Measurements from ENCODE around the gene FAR2. TPM values are rescaled to one million over a fixed set of nuclear protein-coding genes. Genes with fewer than 3 reads are reported as not detected.
"Not testable (repeated sequence)": the region's sequence is repeated elsewhere in the genome, so short reads cannot be mapped to it uniquely, and the experiment has no call there.

FAR2 gene
- total RNA-seq, 3 donors from 2014 or later: 39.7 to 93.0 (median 72.2) TPM

DNA sequence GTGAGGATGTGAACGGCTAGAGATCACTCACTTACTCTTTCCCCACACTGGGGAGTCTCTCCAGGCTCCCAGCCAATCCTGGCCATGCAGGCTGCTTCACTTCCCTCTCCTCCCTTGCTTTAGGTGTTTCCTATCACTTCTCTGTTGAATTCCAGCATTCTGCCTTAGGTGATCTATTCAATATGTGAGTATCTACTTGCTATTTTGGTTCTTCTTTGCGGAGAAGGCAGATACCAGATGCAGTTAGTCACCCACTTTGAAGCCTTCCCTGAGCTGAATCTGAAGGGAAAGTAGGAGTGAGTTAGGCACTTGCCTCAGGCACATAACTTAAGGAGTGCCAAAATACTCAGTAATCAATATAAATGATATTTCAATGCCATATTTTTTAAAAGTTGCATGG is 36.0 kb upstream of the FAR2 start:
- no peak for ATAC-seq
- Histone ChIP-seq H3K4me3 (no peak overlapping the region), H3K4me1 (ENCODE audit: low read depth) (no peaks in the 10 kb centered on the region), H3K36me3 (ENCODE audit: low read depth) (no peaks in the 10 kb centered on the region), H3K9me3 (peaks cover 9% of the 10 kb centered on the region)
- no peak for DNase-seq
- intact Hi-C loops (cut with DNase I, micrococcal nuclease): no loop called here
- TF ChIP-seq, protein P1, sequence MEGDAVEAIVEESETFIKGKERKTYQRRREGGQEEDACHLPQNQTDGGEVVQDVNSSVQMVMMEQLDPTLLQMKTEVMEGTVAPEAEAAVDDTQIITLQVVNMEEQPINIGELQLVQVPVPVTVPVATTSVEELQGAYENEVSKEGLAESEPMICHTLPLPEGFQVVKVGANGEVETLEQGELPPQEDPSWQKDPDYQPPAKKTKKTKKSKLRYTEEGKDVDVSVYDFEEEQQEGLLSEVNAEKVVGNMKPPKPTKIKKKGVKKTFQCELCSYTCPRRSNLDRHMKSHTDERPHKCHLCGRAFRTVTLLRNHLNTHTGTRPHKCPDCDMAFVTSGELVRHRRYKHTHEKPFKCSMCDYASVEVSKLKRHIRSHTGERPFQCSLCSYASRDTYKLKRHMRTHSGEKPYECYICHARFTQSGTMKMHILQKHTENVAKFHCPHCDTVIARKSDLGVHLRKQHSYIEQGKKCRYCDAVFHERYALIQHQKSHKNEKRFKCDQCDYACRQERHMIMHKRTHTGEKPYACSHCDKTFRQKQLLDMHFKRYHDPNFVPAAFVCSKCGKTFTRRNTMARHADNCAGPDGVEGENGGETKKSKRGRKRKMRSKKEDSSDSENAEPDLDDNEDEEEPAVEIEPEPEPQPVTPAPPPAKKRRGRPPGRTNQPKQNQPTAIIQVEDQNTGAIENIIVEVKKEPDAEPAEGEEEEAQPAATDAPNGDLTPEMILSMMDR (IDR thresholded peaks at IDR 0.05): no peak

DNA sequence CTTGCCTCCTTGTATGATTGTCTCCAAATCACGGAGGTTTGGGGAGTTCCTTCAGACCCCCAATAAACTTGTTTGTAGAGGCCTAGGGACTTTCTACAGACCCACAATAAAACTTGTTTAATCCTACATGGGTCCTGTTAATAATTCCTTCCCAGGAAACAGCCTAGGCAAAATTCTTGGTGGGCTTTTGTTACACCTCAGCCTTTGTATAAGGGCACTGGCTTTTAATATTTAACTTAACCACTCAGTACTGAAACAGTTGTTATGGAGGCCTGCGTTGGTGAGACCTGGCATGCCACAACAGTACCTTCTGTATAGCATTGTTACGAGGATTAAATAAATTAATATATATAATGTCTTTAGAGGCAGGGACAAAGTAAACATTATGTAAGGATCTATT is 32.7 kb upstream of the FAR2 start:
- intact Hi-C loops (cut with DNase I, micrococcal nuclease): no loop called here
- Histone ChIP-seq H3K4me3 (no peak overlapping the region), H3K36me3 (ENCODE audit: low read depth) (no peaks in the 10 kb centered on the region), H3K9me3 (peaks cover under 1% of the 10 kb centered on the region), H3K4me1 (ENCODE audit: low read depth) (no peaks in the 10 kb centered on the region)
- TF ChIP-seq, protein P1 (IDR thresholded peaks at IDR 0.05): no peak
- DNase-seq (no peak), ATAC-seq (no peak)

DNA sequence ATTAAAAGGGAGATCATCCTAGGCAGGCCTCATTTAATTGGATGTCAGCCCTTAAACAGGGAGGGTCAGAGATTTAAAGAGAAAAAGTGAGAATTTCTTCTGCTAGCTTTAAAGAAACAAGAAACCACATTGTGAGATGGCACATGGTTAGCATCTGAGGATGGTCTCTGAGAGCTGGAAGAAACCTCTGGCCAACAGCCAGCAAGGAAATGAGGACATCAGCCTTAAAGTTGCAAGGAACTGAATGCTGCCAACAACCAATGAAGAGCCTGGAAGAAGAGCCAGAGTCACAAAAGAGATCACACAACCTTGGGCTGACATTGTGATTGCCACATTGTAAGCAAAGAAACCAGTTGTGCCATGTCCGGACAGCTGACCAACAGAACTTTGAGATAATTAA is 17.5 kb upstream of the FAR2 start:
- Histone ChIP-seq H3K36me3 (ENCODE audit: low read depth) (no peaks in the 10 kb centered on the region), H3K9me3 (no peaks in the 10 kb centered on the region), H3K4me1 (ENCODE audit: low read depth) (no peaks in the 10 kb centered on the region), H3K4me3 (no peak overlapping the region)
- DNase-seq (no peak), ATAC-seq (no peak)
- intact Hi-C loops (cut with DNase I, micrococcal nuclease): no loop called here
- TF ChIP-seq, protein P1 (IDR thresholded peaks at IDR 0.05): no peak

DNA sequence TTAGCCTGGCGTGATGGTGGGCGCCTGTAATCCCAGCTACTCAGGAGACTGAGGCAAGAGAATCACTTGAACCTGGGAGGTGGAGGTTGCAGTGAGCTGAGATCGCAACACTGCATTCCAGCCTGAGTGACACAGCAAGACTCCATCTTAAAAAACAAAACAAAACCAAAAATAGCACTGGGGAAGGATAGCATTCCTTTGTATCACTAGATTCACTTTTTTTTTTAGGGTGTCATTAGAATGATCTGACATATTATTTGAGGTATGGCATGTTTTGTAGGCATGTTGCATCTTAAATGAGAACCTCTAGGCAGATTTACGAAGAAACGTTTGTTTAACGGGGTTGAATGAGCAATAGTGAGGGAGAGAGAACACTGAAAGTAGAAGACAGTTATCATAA is 16.8 kb upstream of the FAR2 start:
- no peaks in the 10 kb centered on the region for H3K4me1 ChIP-seq (ENCODE audit: low read depth)
- TF ChIP-seq, protein P1 (IDR thresholded peaks at IDR 0.05): no peak
- no peak overlapping the region for H3K4me3 ChIP-seq
- ATAC-seq (no peak), DNase-seq (no peak)
- no peaks in the 10 kb centered on the region for H3K9me3 ChIP-seq
- intact Hi-C loops (cut with DNase I, micrococcal nuclease): no loop called here
- no peaks in the 10 kb centered on the region for H3K36me3 ChIP-seq (ENCODE audit: low read depth)

DNA sequence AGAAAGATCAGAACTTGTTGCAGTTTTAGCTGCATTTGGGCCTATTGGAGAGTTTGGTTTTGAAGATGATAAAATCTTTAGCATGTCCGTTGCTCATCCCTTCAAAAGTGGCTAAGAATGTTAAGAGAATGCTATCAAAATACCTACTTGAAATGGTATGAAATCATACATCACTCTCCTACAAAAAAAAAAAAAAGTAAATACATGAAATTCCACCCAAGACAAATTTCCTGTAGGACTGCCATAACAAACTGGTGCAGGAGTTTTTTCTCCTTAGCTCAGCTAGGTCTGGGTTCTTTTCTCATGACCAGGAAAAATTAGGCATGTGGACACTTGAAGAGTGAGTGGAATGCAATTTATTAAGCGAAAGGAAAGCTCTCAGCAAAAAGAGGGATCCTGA is 15.9 kb upstream of the FAR2 start:
- TF ChIP-seq, protein P1 (IDR thresholded peaks at IDR 0.05): no peak
- intact Hi-C loops (cut with DNase I, micrococcal nuclease): no loop called here
- ATAC-seq: no peak
- DNase-seq: no peak
- Histone ChIP-seq H3K4me1 (ENCODE audit: low read depth) (no peaks in the 10 kb centered on the region), H3K9me3 (no peaks in the 10 kb centered on the region), H3K36me3 (ENCODE audit: low read depth) (no peaks in the 10 kb centered on the region), H3K4me3 (no peak overlapping the region)

DNA sequence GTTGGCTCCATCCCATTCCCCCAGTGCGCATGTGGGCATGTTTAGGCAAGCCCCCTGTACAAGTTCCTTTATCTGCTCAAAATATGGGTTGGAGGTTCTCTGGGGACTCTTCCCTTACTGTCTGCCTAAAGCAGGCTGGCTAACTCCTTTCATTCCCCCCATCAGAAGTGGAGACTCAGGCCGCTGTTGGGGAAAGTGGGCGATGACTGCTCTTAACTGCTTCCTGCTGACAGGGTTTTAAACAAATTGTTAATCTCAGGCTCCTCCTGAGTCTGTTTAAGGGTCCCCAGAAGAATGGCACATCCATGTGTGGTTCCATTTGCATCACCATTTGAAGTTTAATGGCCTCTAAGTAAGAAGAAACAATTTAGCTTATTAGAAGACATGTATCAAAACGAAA is 15.4 kb upstream of the FAR2 start:
- TF ChIP-seq, protein P1 (IDR thresholded peaks at IDR 0.05): no peak
- DNase-seq: no peak
- H3K9me3 ChIP-seq: no peaks in the 10 kb centered on the region
- H3K36me3 ChIP-seq (ENCODE audit: low read depth): no peaks in the 10 kb centered on the region
- intact Hi-C loops (cut with DNase I, micrococcal nuclease): no loop called here
- H3K4me1 ChIP-seq (ENCODE audit: low read depth): no peaks in the 10 kb centered on the region
- no peak for ATAC-seq
- H3K4me3 ChIP-seq: no peak overlapping the region

DNA sequence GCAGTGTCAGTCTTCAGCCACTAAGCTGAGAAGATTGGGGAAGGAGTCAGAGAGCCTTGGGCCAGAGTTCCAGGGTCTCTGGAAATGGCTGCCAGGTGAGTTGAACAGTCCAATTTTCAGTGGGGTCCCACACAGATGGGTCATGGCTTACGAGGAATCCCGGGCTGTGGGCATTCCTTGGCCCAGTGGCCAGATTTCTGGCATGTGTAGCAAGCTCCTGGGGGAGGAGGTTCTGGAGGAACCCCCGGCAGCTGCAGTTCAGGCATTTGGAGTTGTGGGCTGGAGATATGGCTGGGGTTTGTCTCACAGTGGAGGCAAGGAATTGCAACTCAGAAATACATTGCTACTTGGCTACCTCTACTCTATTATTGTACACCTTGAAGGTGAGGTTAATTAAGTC is 10.8 kb upstream of the FAR2 start:
- H3K4me3 ChIP-seq; intact Hi-C loops (cut with DNase I, micrococcal nuclease); ATAC-seq; H3K36me3 ChIP-seq (ENCODE audit: low read depth); H3K9me3 ChIP-seq; H3K4me1 ChIP-seq (ENCODE audit: low read depth); DNase-seq: not testable (repeated sequence)

DNA sequence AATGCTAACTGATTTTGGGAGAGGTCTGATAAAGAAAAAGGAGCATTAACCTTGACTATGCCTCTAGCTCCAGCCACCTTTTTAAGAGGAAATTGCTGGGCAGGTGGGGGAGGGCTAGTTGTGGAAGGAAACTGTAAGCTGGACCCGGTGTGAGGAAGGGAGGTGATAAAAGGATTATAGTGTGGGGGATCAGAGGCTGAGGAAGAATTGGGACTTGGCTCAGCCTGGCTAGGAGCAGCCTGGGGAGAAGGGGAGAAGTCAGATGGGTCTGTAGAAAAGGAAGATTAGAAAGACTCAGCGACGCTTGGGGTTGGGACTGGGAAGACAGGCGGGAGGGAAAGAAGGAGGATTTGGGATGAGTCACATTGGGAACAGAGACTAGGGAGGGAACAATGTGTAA is 10.2 kb upstream of the FAR2 start:
- H3K9me3 ChIP-seq; H3K36me3 ChIP-seq (ENCODE audit: low read depth); H3K4me1 ChIP-seq (ENCODE audit: low read depth); DNase-seq; ATAC-seq; intact Hi-C loops (cut with DNase I, micrococcal nuclease); H3K4me3 ChIP-seq: not testable (repeated sequence)
